ENCODE results near the gene KLHL29.

The KLHL29 gene

DNA sequence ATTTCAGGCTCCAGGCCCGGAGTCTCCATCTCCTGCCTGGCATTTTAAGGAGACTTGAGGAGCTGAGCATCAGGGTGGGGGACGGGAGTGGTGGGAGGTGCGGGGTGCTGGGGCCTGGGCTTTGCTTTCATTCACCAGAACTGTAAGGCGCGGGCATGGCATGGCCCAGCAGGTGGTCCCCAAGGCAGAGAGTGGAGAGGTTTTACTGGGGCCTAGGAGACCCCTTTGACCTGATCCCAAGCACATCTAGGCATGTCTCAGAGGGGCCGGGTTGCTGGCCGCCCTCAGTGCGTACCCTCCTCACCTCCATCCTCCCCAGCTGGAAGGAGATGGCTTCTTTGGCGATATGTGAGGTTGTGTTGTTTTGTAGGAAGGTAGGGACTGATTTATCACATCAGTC, 172.5 kb downstream of the KLHL29 start:
- ATAC-seq (ENCODE audit: insufficient read depth, low read depth) (no peak), DNase-seq (no peak)
- Histone ChIP-seq H4K20me1 (ENCODE audit: insufficient read depth, low read length) (peaks cover 4% of the 10 kb centered on the region; the same call in 1 of the 2 replicates), H3K36me3 (ENCODE audit: insufficient read depth, low read length) (no peaks in the 10 kb centered on the region), H3K27ac (ENCODE audit: low read length) (no peak overlapping the region), H3K9me3 (ENCODE audit: insufficient read depth, low read length, severe bottlenecking) (no peaks in the 10 kb centered on the region), H3K27me3 (ENCODE audit: insufficient read depth, low read length, poor library complexity) (peaks cover 6% of the 10 kb centered on the region), H3K4me1 (ENCODE audit: insufficient read depth, low read length) (no peaks in the 10 kb centered on the region), H3K9ac (ENCODE audit: low read depth, low read length) (no peak overlapping the region), H3K79me2 (ENCODE audit: insufficient read depth, low read length) (no peaks in the 10 kb centered on the region), H3K4me3 (ENCODE audit: low read depth in 1 of 2, low read length in 2 of 2) (no peak overlapping the region), H2AFZ (ENCODE audit: low read depth, low read length) (no peak overlapping the region), H3K4me2 (ENCODE audit: insufficient read depth, low read length) (no peak overlapping the region)
- no peak for TF ChIP-seq EZH2 (IDR thresholded peaks at IDR 0.05; ENCODE audit: borderline replicate concordance, low read depth, low read length, severe bottlenecking)
- TF ChIP-seq, protein P1, sequence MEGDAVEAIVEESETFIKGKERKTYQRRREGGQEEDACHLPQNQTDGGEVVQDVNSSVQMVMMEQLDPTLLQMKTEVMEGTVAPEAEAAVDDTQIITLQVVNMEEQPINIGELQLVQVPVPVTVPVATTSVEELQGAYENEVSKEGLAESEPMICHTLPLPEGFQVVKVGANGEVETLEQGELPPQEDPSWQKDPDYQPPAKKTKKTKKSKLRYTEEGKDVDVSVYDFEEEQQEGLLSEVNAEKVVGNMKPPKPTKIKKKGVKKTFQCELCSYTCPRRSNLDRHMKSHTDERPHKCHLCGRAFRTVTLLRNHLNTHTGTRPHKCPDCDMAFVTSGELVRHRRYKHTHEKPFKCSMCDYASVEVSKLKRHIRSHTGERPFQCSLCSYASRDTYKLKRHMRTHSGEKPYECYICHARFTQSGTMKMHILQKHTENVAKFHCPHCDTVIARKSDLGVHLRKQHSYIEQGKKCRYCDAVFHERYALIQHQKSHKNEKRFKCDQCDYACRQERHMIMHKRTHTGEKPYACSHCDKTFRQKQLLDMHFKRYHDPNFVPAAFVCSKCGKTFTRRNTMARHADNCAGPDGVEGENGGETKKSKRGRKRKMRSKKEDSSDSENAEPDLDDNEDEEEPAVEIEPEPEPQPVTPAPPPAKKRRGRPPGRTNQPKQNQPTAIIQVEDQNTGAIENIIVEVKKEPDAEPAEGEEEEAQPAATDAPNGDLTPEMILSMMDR (IDR thresholded peaks at IDR 0.05; ENCODE audit: borderline replicate concordance, extremely low read depth, low read length, poor library complexity, severe bottlenecking): no peak

DNA sequence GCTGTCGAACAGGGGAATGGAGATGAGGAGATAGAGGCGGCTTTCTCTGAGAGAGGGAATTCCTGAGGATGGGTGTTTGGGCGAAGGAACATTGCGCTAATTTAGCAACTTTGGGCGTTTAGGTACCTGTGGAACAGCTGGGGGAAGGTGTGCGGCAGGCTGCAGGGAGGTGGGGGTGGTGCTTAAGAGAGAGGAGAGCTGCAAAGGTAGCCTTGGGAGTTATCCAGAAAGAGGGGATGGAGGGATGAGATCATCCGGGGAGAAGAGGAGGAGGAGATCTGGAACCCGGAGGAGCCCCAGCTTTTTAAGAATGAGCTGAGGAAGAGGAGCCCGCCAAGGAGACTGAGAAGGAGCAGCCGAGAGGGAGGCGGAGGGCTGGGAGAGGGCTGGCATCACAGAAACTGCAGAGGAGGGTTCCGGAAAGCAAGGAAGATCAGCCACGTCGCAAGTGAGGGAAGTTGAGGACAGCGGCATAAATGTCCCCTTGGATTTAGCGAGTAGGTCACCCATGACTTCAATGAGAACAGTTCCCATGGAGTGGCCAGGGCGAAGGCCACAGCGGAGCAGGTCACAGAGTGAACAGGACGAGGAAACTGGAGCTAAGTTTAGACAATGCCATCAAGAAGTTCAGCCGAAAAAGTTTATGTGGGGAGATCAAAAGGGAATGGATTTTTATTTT, 174.7 kb downstream of the KLHL29 start:
- H3K4me1 ChIP-seq (ENCODE audit: insufficient read depth, low read length): no peaks in the 10 kb centered on the region
- H3K27ac ChIP-seq (ENCODE audit: low read length): no peak overlapping the region
- peaks cover 6% of the 10 kb centered on the region for H3K27me3 ChIP-seq (ENCODE audit: insufficient read depth, low read length, poor library complexity)
- no peaks in the 10 kb centered on the region for H3K9me3 ChIP-seq (ENCODE audit: insufficient read depth, low read length, severe bottlenecking)
- H3K4me3 ChIP-seq (ENCODE audit: low read depth in 1 of 2, low read length in 2 of 2): no peak overlapping the region
- no peak overlapping the region for H3K4me2 ChIP-seq (ENCODE audit: insufficient read depth, low read length)
- H4K20me1 ChIP-seq (ENCODE audit: insufficient read depth, low read length): peaks cover 9% of the 10 kb centered on the region; the same call in 1 of the 2 replicates
- no peak overlapping the region for H2AFZ ChIP-seq (ENCODE audit: low read depth, low read length)
- H3K79me2 ChIP-seq (ENCODE audit: insufficient read depth, low read length): no peaks in the 10 kb centered on the region
- TF ChIP-seq EZH2 (IDR thresholded peaks at IDR 0.05; ENCODE audit: borderline replicate concordance, low read depth, low read length, severe bottlenecking): no peak
- TF ChIP-seq, protein P1 (IDR thresholded peaks at IDR 0.05; ENCODE audit: borderline replicate concordance, extremely low read depth, low read length, poor library complexity, severe bottlenecking): no peak
- H3K36me3 ChIP-seq (ENCODE audit: insufficient read depth, low read length): no peaks in the 10 kb centered on the region
- no peak overlapping the region for H3K9ac ChIP-seq (ENCODE audit: low read depth, low read length)
- ATAC-seq (ENCODE audit: insufficient read depth, low read depth) (no peak), DNase-seq (no peak)

DNA sequence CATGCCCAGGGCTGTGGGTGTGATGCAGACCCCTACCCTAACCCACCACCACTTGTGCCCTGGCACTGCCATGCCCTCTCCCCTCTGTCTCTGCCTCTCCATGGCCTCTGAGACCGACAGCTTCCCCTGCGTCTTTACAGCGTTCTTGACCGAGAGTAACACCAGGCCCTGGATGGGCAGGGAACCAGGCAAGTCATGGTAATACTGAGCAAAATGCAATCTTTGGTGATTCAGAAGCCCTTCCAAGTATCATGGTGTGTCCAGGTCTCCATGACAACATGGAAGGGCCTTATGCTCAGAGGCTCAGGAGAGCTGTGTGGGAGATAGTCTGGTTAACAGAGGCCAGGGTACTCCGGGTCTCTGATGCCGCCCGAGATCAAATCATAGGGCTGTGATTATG, 176.1 kb downstream of the KLHL29 start:
- H2AFZ ChIP-seq (ENCODE audit: low read depth, low read length): no peak overlapping the region
- H3K9ac ChIP-seq (ENCODE audit: low read depth, low read length): no peak overlapping the region
- peaks cover 6% of the 10 kb centered on the region for H3K27me3 ChIP-seq (ENCODE audit: insufficient read depth, low read length, poor library complexity)
- ATAC-seq (ENCODE audit: insufficient read depth, low read depth) (no peak), DNase-seq (no peak)
- H3K27ac ChIP-seq (ENCODE audit: low read length): no peak overlapping the region
- no peak overlapping the region for H3K4me3 ChIP-seq (ENCODE audit: low read depth in 1 of 2, low read length in 2 of 2)
- no peaks in the 10 kb centered on the region for H3K36me3 ChIP-seq (ENCODE audit: insufficient read depth, low read length)
- H3K9me3 ChIP-seq (ENCODE audit: insufficient read depth, low read length, severe bottlenecking): no peaks in the 10 kb centered on the region
- H3K79me2 ChIP-seq (ENCODE audit: insufficient read depth, low read length): no peaks in the 10 kb centered on the region
- TF ChIP-seq, protein P1 (IDR thresholded peaks at IDR 0.05; ENCODE audit: borderline replicate concordance, extremely low read depth, low read length, poor library complexity, severe bottlenecking): no peak
- TF ChIP-seq EZH2 (IDR thresholded peaks at IDR 0.05; ENCODE audit: borderline replicate concordance, low read depth, low read length, severe bottlenecking): no peak
- no peaks in the 10 kb centered on the region for H3K4me1 ChIP-seq (ENCODE audit: insufficient read depth, low read length)
- 0 out of 2 replicates have a peak, but pooled peaks cover 9% of the 10 kb centered on the region for H4K20me1 ChIP-seq (ENCODE audit: insufficient read depth, low read length)
- no peak overlapping the region for H3K4me2 ChIP-seq (ENCODE audit: insufficient read depth, low read length)

Measured in DND-41 (cell line).